Measurements from ENCODE around the gene FERMT1. TPM values are rescaled to one million over a fixed set of nuclear protein-coding genes. Genes with fewer than 3 reads are reported as not detected.

FERMT1 gene
- total and polyA plus RNA-seq, 12 donors = 9.9 to 83.7 (median 32.2) TPM

DNA sequence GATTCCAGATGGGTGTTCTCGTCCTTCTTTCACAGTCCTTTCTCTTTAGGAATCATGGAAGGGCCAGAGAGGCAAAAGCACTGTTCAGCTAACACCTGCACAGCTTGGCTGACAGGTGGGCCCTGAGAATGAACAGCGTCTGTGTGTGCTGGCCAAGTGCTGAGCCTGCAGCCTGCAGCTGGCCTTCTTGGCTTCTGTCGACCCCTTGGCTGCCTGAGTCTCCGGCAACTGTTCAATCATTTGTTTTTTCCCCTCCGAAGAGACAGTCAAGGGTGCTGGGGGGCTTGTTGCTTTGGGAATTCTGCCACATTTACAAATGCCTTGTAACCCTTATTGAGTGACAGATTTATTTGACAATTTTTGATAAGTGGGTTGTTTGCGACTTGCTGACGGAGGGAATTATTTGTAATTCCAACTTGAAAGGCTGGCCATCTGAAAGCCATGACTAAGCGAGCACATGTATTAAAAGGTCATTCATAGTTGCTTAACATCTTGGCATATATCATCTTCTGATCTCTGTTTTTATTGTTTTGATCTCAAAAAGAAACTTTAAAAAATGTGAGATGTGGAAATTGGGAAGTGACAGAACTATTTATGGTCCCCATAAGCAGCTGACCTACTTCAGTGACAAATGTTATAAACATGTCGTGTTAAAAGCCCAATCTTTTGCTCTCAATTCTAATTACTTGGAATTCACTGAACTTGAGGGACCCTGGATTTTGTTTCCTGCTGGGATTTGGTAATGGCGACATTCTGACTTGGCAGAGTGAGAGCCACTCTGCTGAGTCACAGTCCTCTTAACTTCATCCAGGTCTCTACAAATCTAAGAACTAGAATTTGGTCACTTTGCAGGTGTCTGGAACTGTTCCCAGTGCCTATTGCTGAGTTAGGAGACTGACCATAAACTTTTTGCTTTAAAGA is 41.9 kb upstream of the FERMT1 start:
- peak; percentile 55 to 80 (median 75) for DNase-seq
- H3K27me3 ChIP-seq = no peaks in the 10 kb centered on the region
- H3K4me3 ChIP-seq = peak overlapping the region in 1 of 4 donors; percentile 8
- H3K27ac ChIP-seq = peak overlapping the region; percentile 67 to 92 (median 80)
- no peak for TF ChIP-seq POLR2A (IDR thresholded peaks at IDR 0.05)
- TF ChIP-seq, protein P1, sequence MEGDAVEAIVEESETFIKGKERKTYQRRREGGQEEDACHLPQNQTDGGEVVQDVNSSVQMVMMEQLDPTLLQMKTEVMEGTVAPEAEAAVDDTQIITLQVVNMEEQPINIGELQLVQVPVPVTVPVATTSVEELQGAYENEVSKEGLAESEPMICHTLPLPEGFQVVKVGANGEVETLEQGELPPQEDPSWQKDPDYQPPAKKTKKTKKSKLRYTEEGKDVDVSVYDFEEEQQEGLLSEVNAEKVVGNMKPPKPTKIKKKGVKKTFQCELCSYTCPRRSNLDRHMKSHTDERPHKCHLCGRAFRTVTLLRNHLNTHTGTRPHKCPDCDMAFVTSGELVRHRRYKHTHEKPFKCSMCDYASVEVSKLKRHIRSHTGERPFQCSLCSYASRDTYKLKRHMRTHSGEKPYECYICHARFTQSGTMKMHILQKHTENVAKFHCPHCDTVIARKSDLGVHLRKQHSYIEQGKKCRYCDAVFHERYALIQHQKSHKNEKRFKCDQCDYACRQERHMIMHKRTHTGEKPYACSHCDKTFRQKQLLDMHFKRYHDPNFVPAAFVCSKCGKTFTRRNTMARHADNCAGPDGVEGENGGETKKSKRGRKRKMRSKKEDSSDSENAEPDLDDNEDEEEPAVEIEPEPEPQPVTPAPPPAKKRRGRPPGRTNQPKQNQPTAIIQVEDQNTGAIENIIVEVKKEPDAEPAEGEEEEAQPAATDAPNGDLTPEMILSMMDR (IDR thresholded peaks at IDR 0.05) = no peak
- H3K36me3 ChIP-seq (replicated peaks in 1 of 2) = no peaks in the 10 kb centered on the region
- peaks cover 31 to 36% of the 10 kb centered on the region in 2 donors for H3K4me1 ChIP-seq (replicated peaks in 1 of 2)
- 27 to 35% (median 30%) methylated on average over 8 to 10 of the region's 10 CpGs for WGBS, 4 donors
- intact Hi-C loops (cut with DNase I) = no loop called here
- no peaks in the 10 kb centered on the region for H3K9me3 ChIP-seq (replicated peaks in 1 of 3)

DNA sequence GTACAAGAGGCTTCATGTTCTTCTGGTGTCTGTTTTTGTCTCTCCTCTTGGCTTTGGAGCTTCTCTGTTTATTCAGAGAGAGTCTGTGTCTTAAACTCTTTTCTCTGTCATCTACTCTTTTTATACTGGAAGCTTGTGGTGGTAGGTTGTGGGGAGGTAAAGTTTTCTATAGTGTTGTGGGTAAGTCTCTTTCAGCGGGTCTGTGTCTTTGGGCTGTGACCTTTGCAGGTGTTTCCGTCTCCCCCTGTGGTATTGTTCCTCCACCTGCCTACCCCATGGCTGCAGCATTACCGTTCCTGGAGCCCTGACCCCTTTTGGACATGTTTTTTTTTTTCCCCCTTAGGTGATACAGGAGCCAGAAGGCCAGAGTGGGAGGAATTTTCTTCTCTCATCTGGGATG is 37.9 kb upstream of the FERMT1 start:
- Histone ChIP-seq H3K9me3 (replicated peaks in 1 of 3) (peaks cover 0 to 6% (median 5%) of the 10 kb centered on the region in 3 donors), H3K27ac (peak overlapping the region in 1 of 5 donors; percentile 80), H3K4me3 (no peak overlapping the region), H3K27me3 (no peaks in the 10 kb centered on the region), H3K36me3 (replicated peaks in 1 of 2) (no peaks in the 10 kb centered on the region), H3K4me1 (replicated peaks in 1 of 2) (peaks cover 30 to 33% of the 10 kb centered on the region in 2 donors)
- 77 to 91% (median 87%) methylated on average over 3 of the region's 3 CpGs for WGBS, 4 donors
- DNase-seq = no peak
- intact Hi-C loops (cut with DNase I) = no loop called here
- TF ChIP-seq, protein P1 (IDR thresholded peaks at IDR 0.05) = no peak
- no peak for TF ChIP-seq POLR2A (IDR thresholded peaks at IDR 0.05)

DNA sequence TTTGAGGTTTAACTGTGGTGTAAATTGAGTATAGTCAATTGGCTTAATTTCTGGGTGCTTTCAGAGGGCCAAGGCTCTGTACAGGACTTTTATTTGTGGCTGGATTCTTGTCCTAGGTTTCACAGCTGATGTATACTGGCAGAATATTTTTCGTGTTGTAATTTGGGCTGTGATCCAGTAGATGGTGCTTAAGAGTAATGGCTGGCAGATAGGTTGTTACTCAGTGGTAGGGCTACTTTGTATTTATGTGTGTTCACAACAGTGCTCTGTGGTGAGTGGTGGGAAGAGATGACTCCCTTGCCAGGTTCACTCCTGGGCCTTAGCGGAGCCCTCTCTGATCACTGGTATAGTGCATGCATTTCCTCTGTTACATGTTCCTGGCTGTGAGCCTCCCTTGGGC is 34.5 kb upstream of the FERMT1 start:
- H3K27ac ChIP-seq = no peak overlapping the region
- H3K36me3 ChIP-seq (replicated peaks in 1 of 2) = no peaks in the 10 kb centered on the region
- no peak for DNase-seq
- peaks cover 0 to 6% (median 5%) of the 10 kb centered on the region in 3 donors for H3K9me3 ChIP-seq (replicated peaks in 1 of 3)
- H3K4me1 ChIP-seq (replicated peaks in 1 of 2) = peaks cover 8 to 9% of the 10 kb centered on the region in 2 donors
- intact Hi-C loops (cut with DNase I) = no loop called here
- TF ChIP-seq, protein P1 (IDR thresholded peaks at IDR 0.05) = no peak
- no peak for TF ChIP-seq POLR2A (IDR thresholded peaks at IDR 0.05)
- H3K27me3 ChIP-seq = no peaks in the 10 kb centered on the region
- no peak overlapping the region for H3K4me3 ChIP-seq
- WGBS, 4 donors = 89 to 95% (median 91%) methylated on average over 2 of the region's 2 CpGs

DNA sequence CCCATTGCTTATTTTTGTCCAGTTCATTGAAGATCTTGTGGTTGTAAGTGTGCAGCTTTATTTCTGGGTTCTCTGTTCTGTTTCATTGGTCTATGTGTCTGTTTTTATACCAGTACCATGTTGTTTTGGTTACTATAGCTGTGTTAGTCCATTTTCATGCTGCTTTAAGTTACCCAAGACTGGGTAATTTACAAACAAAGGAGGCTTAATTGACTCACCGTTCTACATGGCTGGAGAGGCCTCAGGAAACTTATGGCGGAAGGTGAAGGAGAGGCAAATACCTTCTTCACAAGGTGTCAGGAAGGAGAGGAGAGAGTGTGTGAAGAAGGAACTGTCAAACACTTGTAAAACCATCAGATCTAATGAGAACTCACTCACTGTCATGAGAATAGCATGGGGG is 29.9 kb upstream of the FERMT1 start:
- Histone ChIP-seq H3K4me3 (no peak overlapping the region), H3K9me3 (replicated peaks in 1 of 3) (peaks cover 0 to 6% (median 5%) of the 10 kb centered on the region in 3 donors), H3K27me3 (no peaks in the 10 kb centered on the region), H3K27ac (no peak overlapping the region), H3K4me1 (replicated peaks in 1 of 2) (no peaks in the 10 kb centered on the region), H3K36me3 (replicated peaks in 1 of 2) (no peaks in the 10 kb centered on the region)
- TF ChIP-seq, protein P1 (IDR thresholded peaks at IDR 0.05) = no peak
- TF ChIP-seq POLR2A (IDR thresholded peaks at IDR 0.05) = no peak
- intact Hi-C loops (cut with DNase I) = no loop called here
- no peak for DNase-seq
- WGBS, 4 donors = 67 to 78% (median 76%) methylated on average over 2 of the region's 2 CpGs

Data from adrenal gland (tissue), 12 donors.